H1 (cell line): ENCODE measurements around the gene ZNF654. TPM values are rescaled to one million over a fixed set of nuclear protein-coding genes. Genes with fewer than 3 reads are reported as not detected.

Source experiments
- CTCF ChIA-PET: fragments of 300-600 bp; sonication (Branson Sonifier 250); formaldehyde crosslinking; loops from one replicate; lab custom pipeline; 2021; ENCODE audit not compliant: partially characterized antibody; lab: Charles Lee
- POLR2A ChIA-PET: fragments of 300-600 bp; sonication (Branson Sonifier 250); formaldehyde crosslinking; loops from one replicate; lab custom pipeline; 2021; ENCODE audit warnings: inconsistent platforms; ENCODE audit not compliant: partially characterized antibody; lab: Charles Lee
- DNase-seq, 2 experiments: peaks; one replicate each; pipeline versions ENCODE4 v3.0.0 to v3.0.0-alpha.2; 2010 to 2022; ENCODE audit warnings: low spot score in 2 of 2, low read depth in 1 of 2, mixed read lengths in 1 of 2
- FAIRE-seq: peaks from 2 replicates; lab custom pipeline; 2011; peaks lifted over from hg19 to GRCh38; lab: Jason Lieb, UNC
- H2AFZ ChIP-seq: 2 replicates; pipeline ENCODE4 v1.8.1; 2012; ENCODE audit warnings: low read length, inconsistent platforms
- H2AK5ac ChIP-seq: 2 replicates; pipeline ENCODE4 v1.6.1; 2013; ENCODE audit warnings: low read depth, low read length
- H2BK120ac ChIP-seq: replicated peaks from 2 replicates; pipeline ENCODE3; 2013; ENCODE audit warnings: low read depth, low read length, inconsistent platforms
- H2BK12ac ChIP-seq: 2 replicates; pipeline ENCODE4 v1.6.1; 2013; ENCODE audit warnings: low read depth, low read length
- H2BK15ac ChIP-seq: 2 replicates; pipeline ENCODE4 v1.6.1; 2013; ENCODE audit warnings: low read length
- H2BK20ac ChIP-seq: 2 replicates; pipeline ENCODE4 v1.6.1; 2013; ENCODE audit warnings: low read length
- H2BK5ac ChIP-seq: 2 replicates; pipeline ENCODE4 v1.6.1; 2013; ENCODE audit warnings: low read depth, low read length
- H3K14ac ChIP-seq: 2 replicates; pipeline ENCODE4 v1.6.1; 2013; ENCODE audit warnings: inconsistent platforms; ENCODE audit not compliant: insufficient read length
- H3K18ac ChIP-seq: 2 replicates; pipeline ENCODE4 v1.6.1; 2013; ENCODE audit warnings: low read length; ENCODE audit errors: extremely low read depth
- H3K23ac ChIP-seq: 2 replicates; pipeline ENCODE4 v1.6.1; 2013; ENCODE audit warnings: inconsistent platforms; ENCODE audit not compliant: insufficient read length
- H3K23me2 ChIP-seq: 2 replicates; pipeline ENCODE4 v1.6.1; 2013; ENCODE audit warnings: low read depth, low read length
- H3K27ac ChIP-seq: 2 replicates; pipeline ENCODE4 v1.6.1; 2011; ENCODE audit warnings: low read depth, low read length, inconsistent platforms
- H3K27me3 ChIP-seq, 4 experiments: replicated peaks in 1 of 4; 1 replicate in 1 of 4; 2 replicates in 3 of 4; pipeline versions ENCODE4 v1.6.1 to v1.8.1; 2011 to 2013; ENCODE audit warnings: low read length in 3 of 4, mild to moderate bottlenecking in 3 of 4, inconsistent platforms in 2 of 4, mixed read lengths in 2 of 4, moderate library complexity in 1 of 4; ENCODE audit not compliant: control insufficient read depth in 3 of 4, insufficient read depth in 3 of 4; ENCODE audit errors: extremely low read depth in 1 of 4
- H3K36me3 ChIP-seq, 4 experiments: 2 replicates each; pipeline versions ENCODE4 v1.6.1 to v1.8.1; 2011 to 2013; ENCODE audit warnings: mild to moderate bottlenecking in 4 of 4, low read length in 3 of 4, moderate library complexity in 2 of 4, control low read depth in 1 of 4, inconsistent platforms in 1 of 4; ENCODE audit not compliant: insufficient read depth in 4 of 4, control insufficient read depth in 2 of 4
- H3K4ac ChIP-seq: replicated peaks from 2 replicates; pipeline ENCODE3; 2013; ENCODE audit warnings: low read length, low read depth, mixed read lengths, inconsistent platforms; ENCODE audit not compliant: insufficient read length
- H3K4me1 ChIP-seq, 4 experiments: replicated peaks in 1 of 4; 1 replicate in 1 of 4; 2 replicates in 3 of 4; pipeline versions ENCODE4 v1.6.1 to v1.8.1; 2011 to 2013; ENCODE audit warnings: low read length in 3 of 4, inconsistent platforms in 2 of 4, mixed read lengths in 1 of 4; ENCODE audit not compliant: insufficient read depth in 4 of 4, control insufficient read depth in 3 of 4
- H3K4me2 ChIP-seq, 2 experiments: 2 replicates each; pipeline versions ENCODE4 v1.6.1 to v1.8.1; 2011 to 2013; ENCODE audit warnings: low read depth in 2 of 2, low read length in 2 of 2, control low read depth in 1 of 2, inconsistent platforms in 1 of 2, mild to moderate bottlenecking in 1 of 2; ENCODE audit not compliant: insufficient read depth in 1 of 2
- H3K4me3 ChIP-seq, 4 experiments: fragments of 200-600, 300-600 bp in 1 of 4; sonication (generic), shearing (Covaris generic), sonication (Bioruptor Twin) in 1 of 4; 2 replicates each; pipeline versions ENCODE4 v1.5.1 to v1.8.1; 2011 to 2016; ENCODE audit warnings: low read length in 4 of 4, low read depth in 3 of 4, control low read depth in 2 of 4, inconsistent platforms in 2 of 4, mild to moderate bottlenecking in 2 of 4, mixed read lengths in 1 of 4, moderate library complexity in 1 of 4; ENCODE audit not compliant: insufficient read depth in 2 of 4; ENCODE audit errors: extremely low read depth in 1 of 4
- H3K56ac ChIP-seq: replicated peaks from 2 replicates; pipeline ENCODE3; 2013; ENCODE audit warnings: low read depth, mild to moderate bottlenecking, mixed read lengths, low read length, inconsistent platforms; ENCODE audit not compliant: insufficient read length
- H3K79me1 ChIP-seq: 2 replicates; pipeline ENCODE4 v1.6.1; 2013; ENCODE audit warnings: low read depth, low read length, control low read depth
- H3K79me2 ChIP-seq, 2 experiments: 2 replicates each; pipeline versions ENCODE4 v1.6.1 to v1.8.1; 2012 to 2013; ENCODE audit warnings: low read length in 2 of 2, mild to moderate bottlenecking in 2 of 2, inconsistent platforms in 1 of 2; ENCODE audit not compliant: insufficient read depth in 2 of 2, control insufficient read depth in 1 of 2
- H3K9ac ChIP-seq, 4 experiments: replicated peaks in 1 of 4; 1 replicate in 1 of 4; 2 replicates in 3 of 4; pipeline versions ENCODE4 v1.6.1 to v1.8.1; 2011 to 2013; ENCODE audit warnings: low read depth in 3 of 4, low read length in 3 of 4, control low read depth in 2 of 4, mild to moderate bottlenecking in 2 of 4, moderate library complexity in 2 of 4, inconsistent platforms in 1 of 4; ENCODE audit errors: extremely low read depth in 1 of 4
- H3K9me3 ChIP-seq, 2 experiments: 2 replicates each; pipeline versions ENCODE4 v1.6.1 to v1.8.1; 2012 to 2013; ENCODE audit warnings: mild to moderate bottlenecking in 2 of 2, moderate library complexity in 2 of 2, control low read depth in 1 of 2, inconsistent platforms in 1 of 2, low read depth in 1 of 2, low read length in 1 of 2, mixed read lengths in 1 of 2; ENCODE audit not compliant: insufficient read depth in 2 of 2
- H4K20me1 ChIP-seq, 2 experiments: replicated peaks in 1 of 2; 2 replicates each; pipeline versions ENCODE3 to v1.8.1; 2011 to 2013; ENCODE audit warnings: inconsistent platforms in 2 of 2, low read length in 2 of 2, mild to moderate bottlenecking in 1 of 2; ENCODE audit not compliant: insufficient read depth in 2 of 2, control insufficient read depth in 1 of 2
- H4K5ac ChIP-seq: 2 replicates; pipeline ENCODE4 v1.6.1; 2013; ENCODE audit warnings: low read length, low read depth, mixed read lengths, inconsistent platforms; ENCODE audit not compliant: insufficient read length
- H4K8ac ChIP-seq: 2 replicates; pipeline ENCODE4 v1.8.0; 2013; ENCODE audit warnings: mild to moderate bottlenecking, moderate library complexity, low read length, inconsistent platforms; ENCODE audit not compliant: insufficient read depth; ENCODE audit errors: extremely low read depth
- H4K91ac ChIP-seq: replicated peaks from 2 replicates; pipeline ENCODE3; 2013; ENCODE audit warnings: low read length, mixed read lengths, inconsistent platforms; ENCODE audit not compliant: insufficient read length
- GTF2F1 ChIP-seq: IDR thresholded peaks from 2 replicates; pipeline ENCODE4 v1.6.1; 2012; ENCODE audit warnings: low read depth, low read length, improper control_type of control experiment, borderline replicate concordance
- PHF8 ChIP-seq: fragments of 200-600 bp; sonication (generic); conservative IDR thresholded peaks from 2 replicates; pipeline ENCODE4 v1.7.1; 2012; ENCODE audit warnings: low read depth, mild to moderate bottlenecking, inconsistent platforms, low read length, moderate library complexity
- RBBP5 ChIP-seq: IDR thresholded peaks from 2 replicates; pipeline ENCODE4 v1.7.1; 2012; ENCODE audit warnings: low read depth, mild to moderate bottlenecking, inconsistent platforms, low read length, moderate library complexity, borderline replicate concordance
- RXRA ChIP-seq: IDR thresholded peaks from 2 replicates; pipeline ENCODE4 v1.6.1; 2011; ENCODE audit warnings: low read depth, mild to moderate bottlenecking, low read length, moderate library complexity; ENCODE audit not compliant: insufficient read depth
- SAP30 ChIP-seq: fragments of 300-600 bp; sonication (generic); IDR thresholded peaks from 2 replicates; pipeline ENCODE4 v1.7.1; 2012; ENCODE audit warnings: low read length, moderate library complexity, mild to moderate bottlenecking, inconsistent platforms; ENCODE audit not compliant: insufficient read depth, insufficient replicate concordance
- SIN3A ChIP-seq, 2 experiments: IDR thresholded peaks in 1 of 2; conservative IDR thresholded peaks in 1 of 2; 2 replicates each; pipeline ENCODE4 v1.6.1; 2011 to 2012; ENCODE audit warnings: low read length in 2 of 2, improper control_type of control experiment in 1 of 2, low read depth in 1 of 2, mild to moderate bottlenecking in 1 of 2
- SUZ12 ChIP-seq: fragments of 200-600 bp; sonication (generic); IDR thresholded peaks from 2 replicates; pipeline ENCODE4 v1.6.1; 2012; ENCODE audit warnings: mild to moderate bottlenecking, inconsistent platforms, low read length, moderate library complexity, mixed read lengths
- TAF1 ChIP-seq: IDR thresholded peaks from 2 replicates; pipeline ENCODE4 v1.6.1; 2011; ENCODE audit warnings: mild to moderate bottlenecking, low read depth, low read length
- TAF7 ChIP-seq: optimal IDR thresholded peaks from 2 replicates; pipeline ENCODE3; 2011; ENCODE audit warnings: low read depth, mild to moderate bottlenecking, inconsistent platforms, low read length, moderate library complexity, borderline replicate concordance
- polyA plus RNA-seq, 7 experiments: library from polyadenylated mRNA; depleted of rRNA in 3 of 7; stranded (reverse) in 5 of 7; unstranded in 2 of 7; fragments of >200 nt in 5 of 7; fragments of 200-250 nt in 2 of 7; gene quantifications; 1 replicate in 5 of 7; 2 replicates in 1 of 7; 4 replicates in 1 of 7; pipeline versions ENCODE4 v1.2.1 to v1.2.3, GENCODE V29; 2011 to 2013; ENCODE audit warnings: missing spikeins in 2 of 7, mixed read lengths in 2 of 7
- total RNA-seq: library from RNA; stranded (reverse); fragmentation: NEBNext Ultra II Directional; extraction: Animal tissue kit (Norgen Biotek cat#: 25700); gene quantifications from 2 replicates; pipeline ENCODE4 v1.2.1, GENCODE V29; 2021

The ZNF654 gene
- total and polyA plus RNA-seq, 2 of the 8 experiments (the other 6 are each of a cell fraction or from before 2014, with no cell fraction given), result 0.47 to 5.3 TPM

DNA sequence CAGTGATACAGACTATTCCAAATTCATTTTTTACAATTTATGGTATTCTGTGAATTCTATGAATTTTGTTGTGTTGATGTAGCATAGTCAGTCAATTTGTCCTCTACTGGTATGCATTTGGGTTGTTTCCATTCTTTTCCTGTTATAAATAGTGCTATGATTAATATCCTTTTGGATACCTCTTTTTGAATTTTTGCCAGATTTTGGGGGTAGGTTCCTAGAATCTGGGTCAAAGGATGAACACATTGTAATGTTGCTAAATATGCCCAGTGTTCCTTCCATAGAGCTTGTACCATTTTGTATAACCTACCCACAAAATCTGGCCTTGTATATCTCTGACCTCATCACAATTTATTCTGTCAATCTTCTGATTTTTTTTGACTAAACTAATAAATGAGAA, 46.3 kb downstream of the ZNF654 start:
- FAIRE-seq (no peak), DNase-seq (no peak)
- Histone ChIP-seq H3K79me1 (no peaks in the 10 kb centered on the region; the same call in 1 of the 2 replicates), H4K91ac (no peak overlapping the region), H2BK5ac (no peak overlapping the region), H3K4me3 (no peak overlapping the region), H4K5ac (no peak overlapping the region), H3K4me2 (no peak overlapping the region), H3K36me3 (no peaks in the 10 kb centered on the region; a peak in 1 of 8 replicates), H3K79me2 (no peaks in the 10 kb centered on the region; a peak in 1 of 4 replicates), H2AK5ac (no peak overlapping the region), H3K14ac (no peak overlapping the region), H3K23me2 (peaks cover 2% of the 10 kb centered on the region; the same call in 1 of the 2 replicates), H3K23ac (no peak overlapping the region), H2BK15ac (no peak overlapping the region), H2AFZ (no peak overlapping the region), H2BK20ac (no peak overlapping the region), H4K8ac (no peak overlapping the region), H2BK120ac (no peak overlapping the region), H4K20me1 (no peaks in the 10 kb centered on the region), H3K18ac (no peak overlapping the region), H3K4ac (no peak overlapping the region), H3K27me3 (no peaks in the 10 kb centered on the region), H3K27ac (no peak overlapping the region), H2BK12ac (no peak overlapping the region), H3K56ac (no peak overlapping the region), H3K9me3 (no peaks in the 10 kb centered on the region), H3K9ac (no peak overlapping the region), H3K4me1 (no peaks in the 10 kb centered on the region)
- TF ChIP-seq SIN3A (conservative IDR thresholded peaks at IDR 0.05 in 1 of 2, IDR thresholded peaks at IDR 0.05 in 1 of 2; ENCODE audit: low read depth in 1 of 2, low read length in 2 of 2), result no peak
- TF ChIP-seq GTF2F1, result no peak
- TF ChIP-seq RXRA, result no peak
- no peak for TF ChIP-seq SUZ12
- no peak for TF ChIP-seq RBBP5
- no peak for TF ChIP-seq PHF8
- TF ChIP-seq TAF1, result no peak
- no peak for TF ChIP-seq TAF7
- no peak for TF ChIP-seq SAP30
- ChIA-PET POLR2A (no interaction called here), CTCF (interaction anchor here (1.1 kb wide), 1 partner anchor 844 kb away, joined by 3 read pairs; no protein-coding TSS in a partner anchor)
